Parathyroid adenoma (tissue), 2 donors: ENCODE measurements around the gene ANKRD44.

Source experiments
- H2AFZ ChIP-seq: fragments of 300-600 bp; sonication (generic); one replicate; pipeline ENCODE4 v1.7.0; 2017; ENCODE audit warnings: antibody characterized with exemption, mild to moderate bottlenecking
- H3K27ac ChIP-seq: fragments of 300-600 bp; sonication (generic); one replicate; pipeline ENCODE4 v1.7.0; 2017
- H3K27me3 ChIP-seq: fragments of 300-600 bp; sonication (generic); one replicate; pipeline ENCODE4 v1.7.0; 2017; ENCODE audit warnings: low read length; ENCODE audit not compliant: control insufficient read depth, insufficient read depth
- H3K36me3 ChIP-seq: fragments of 300-600 bp; sonication (generic); one replicate; pipeline ENCODE4 v1.7.0; 2017; ENCODE audit warnings: low read length; ENCODE audit not compliant: control insufficient read depth, insufficient read depth
- H3K4me1 ChIP-seq: fragments of 300-600 bp; sonication (generic); one replicate; pipeline ENCODE4 v1.7.0; 2017; ENCODE audit warnings: control low read depth
- H3K4me2 ChIP-seq: fragments of 300-600 bp; sonication (generic); one replicate; pipeline ENCODE4 v1.7.0; 2017; ENCODE audit warnings: low read length
- H3K4me3 ChIP-seq: fragments of 300-600 bp; sonication (generic); one replicate; pipeline ENCODE4 v1.7.0; 2017; ENCODE audit warnings: low read depth, low read length
- H3K79me2 ChIP-seq: fragments of 300-600 bp; sonication (generic); one replicate; pipeline ENCODE4 v1.7.0; 2017; ENCODE audit warnings: control low read depth
- H3K9ac ChIP-seq: fragments of 300-600 bp; sonication (generic); one replicate; pipeline ENCODE4 v1.7.0; 2017; ENCODE audit warnings: mild to moderate bottlenecking
- H3K9me3 ChIP-seq: fragments of 300-600 bp; sonication (generic); one replicate; pipeline ENCODE4 v1.7.0; 2017; ENCODE audit warnings: low read length; ENCODE audit not compliant: control insufficient read depth
- CTCF ChIP-seq: fragments of 300-600 bp; sonication (generic); IDR thresholded peaks from one replicate; pipeline ENCODE4 v1.7.0; 2017; ENCODE audit warnings: antibody characterized with exemption, mild to moderate bottlenecking
- donor health status: primary hyperparathyroidism.

ANKRD44 gene

GRCh38 chr2:197076652-197077051, 233.9 kb downstream of the ANKRD44 start:
- Histone ChIP-seq H3K9me3 (no peaks in the 10 kb centered on the region), H3K4me1 (no peaks in the 10 kb centered on the region), H3K36me3 (no peaks in the 10 kb centered on the region), H2AFZ (no peak overlapping the region), H3K4me2 (no peak overlapping the region), H3K4me3 (no peak overlapping the region), H3K9ac (no peak overlapping the region), H3K79me2 (no peaks in the 10 kb centered on the region), H3K27me3 (no peaks in the 10 kb centered on the region), H3K27ac (no peak overlapping the region)
- TF ChIP-seq CTCF: no peak

- no peak overlapping the region for H3K9ac ChIP-seq
- H3K4me3 ChIP-seq: no peak overlapping the region
- H3K27me3 ChIP-seq: no peaks in the 10 kb centered on the region
- H3K4me1 ChIP-seq: no peaks in the 10 kb centered on the region
- no peaks in the 10 kb centered on the region for H3K9me3 ChIP-seq
- peak; percentile 17 for TF ChIP-seq CTCF
- no peak overlapping the region for H3K4me2 ChIP-seq
- H3K79me2 ChIP-seq: no peaks in the 10 kb centered on the region
- H3K36me3 ChIP-seq: no peaks in the 10 kb centered on the region
- H2AFZ ChIP-seq: no peak overlapping the region
- no peak overlapping the region for H3K27ac ChIP-seq
Observed at GRCh38 chr2:197075754-197076337, 234.7 kb downstream of the ANKRD44 start.

GRCh38 chr2:197075281-197075680, 235.3 kb downstream of the ANKRD44 start:
- no peak for TF ChIP-seq CTCF
- Histone ChIP-seq H3K36me3 (no peaks in the 10 kb centered on the region), H3K27ac (no peak overlapping the region), H2AFZ (no peak overlapping the region), H3K9ac (no peak overlapping the region), H3K79me2 (no peaks in the 10 kb centered on the region), H3K4me1 (no peaks in the 10 kb centered on the region), H3K4me2 (no peak overlapping the region), H3K9me3 (no peaks in the 10 kb centered on the region), H3K27me3 (no peaks in the 10 kb centered on the region), H3K4me3 (no peak overlapping the region)

GRCh38 chr2:197073701-197074433, 236.7 kb downstream of the ANKRD44 start:
- Histone ChIP-seq H3K36me3 (no peaks in the 10 kb centered on the region), H3K4me1 (no peaks in the 10 kb centered on the region), H3K4me3 (no peak overlapping the region), H3K27me3 (no peaks in the 10 kb centered on the region), H3K4me2 (no peak overlapping the region), H2AFZ (no peak overlapping the region), H3K9me3 (no peaks in the 10 kb centered on the region), H3K79me2 (no peaks in the 10 kb centered on the region), H3K9ac (no peak overlapping the region), H3K27ac (no peak overlapping the region)
- no peak for TF ChIP-seq CTCF

- no peak overlapping the region for H3K4me2 ChIP-seq
- H3K36me3 ChIP-seq: no peaks in the 10 kb centered on the region
- no peak overlapping the region for H3K4me3 ChIP-seq
- H3K79me2 ChIP-seq: no peaks in the 10 kb centered on the region
- no peaks in the 10 kb centered on the region for H3K9me3 ChIP-seq
- no peaks in the 10 kb centered on the region for H3K27me3 ChIP-seq
- no peak overlapping the region for H2AFZ ChIP-seq
- TF ChIP-seq CTCF: no peak
- no peak overlapping the region for H3K9ac ChIP-seq
- no peak overlapping the region for H3K27ac ChIP-seq
- H3K4me1 ChIP-seq: no peaks in the 10 kb centered on the region
Observed at GRCh38 chr2:197073270-197073669, 237.3 kb downstream of the ANKRD44 start.
